Glutamatergic neuron (in vitro differentiated cells): ENCODE measurements around the gene DCAF8. TPM values are rescaled to one million over a fixed set of nuclear protein-coding genes. Genes with fewer than 3 reads are reported as not detected.

Source experiments
- DNase-seq: peaks from one replicate; pipeline ENCODE4 v3.0.0; 2022
- H3K27ac Mint-ChIP-seq: one replicate; pipeline ENCODE4 v1.8.0; 2020; ENCODE audit warnings: mild to moderate bottlenecking, mixed read lengths, inconsistent platforms; ENCODE audit not compliant: unreplicated experiment
- H3K27me3 Mint-ChIP-seq: one replicate; pipeline ENCODE4 v1.8.0; 2020; ENCODE audit warnings: mild to moderate bottlenecking, moderate library complexity, mixed read lengths, inconsistent platforms; ENCODE audit not compliant: unreplicated experiment
- H3K36me3 Mint-ChIP-seq: one replicate; pipeline ENCODE4 v1.8.0; 2020; ENCODE audit warnings: mild to moderate bottlenecking, mixed read lengths, inconsistent platforms; ENCODE audit not compliant: unreplicated experiment
- H3K4me1 Mint-ChIP-seq: one replicate; pipeline ENCODE4 v1.8.0; 2020; ENCODE audit warnings: mild to moderate bottlenecking, low read depth, mixed read lengths, inconsistent platforms; ENCODE audit not compliant: unreplicated experiment
- H3K4me3 Mint-ChIP-seq: one replicate; pipeline ENCODE4 v1.8.0; 2020; ENCODE audit warnings: mild to moderate bottlenecking, mixed read lengths, inconsistent platforms; ENCODE audit not compliant: unreplicated experiment
- H3K9me3 Mint-ChIP-seq: one replicate; pipeline ENCODE4 v1.8.0; 2020; ENCODE audit warnings: mild to moderate bottlenecking, moderate library complexity, mixed read lengths, inconsistent platforms; ENCODE audit not compliant: unreplicated experiment
- CTCF ChIP-seq: fragments of 200-600 bp; sonication (generic); IDR thresholded peaks from one replicate; pipeline ENCODE4 v1.5.0; 2021; ENCODE audit not compliant: partially characterized antibody, unreplicated experiment
- total RNA-seq: library from RNA; stranded (reverse); fragmentation: NEBNext Ultra II Directional; extraction: Animal tissue kit (Norgen Biotek cat#: 25700); gene quantifications from one replicate; pipeline ENCODE4 v1.2.1, GENCODE V29; 2021; ENCODE audit not compliant: unreplicated experiment

Gene DCAF8
- total RNA-seq, 1 donor from 2014 or later: 146 TPM

GRCh38 chr1:160166166-160166868, 96.0 kb downstream of the DCAF8 start:
- Mint-ChIP-seq H3K4me3 (no peak overlapping the region), H3K36me3 (no peaks in the 10 kb centered on the region), H3K4me1 (peaks cover 10% of the 10 kb centered on the region), H3K27me3 (peaks cover 7% of the 10 kb centered on the region), H3K27ac (no peak overlapping the region), H3K9me3 (peaks cover 4% of the 10 kb centered on the region)
- DNase-seq: no peak
- TF ChIP-seq CTCF: no peak

Other genes starting within 250 kb of the DCAF8 start
- gene PIGM, start 230.6 kb downstream of the DCAF8 start, total RNA-seq: 5.9 TPM
- not detected for gene KCNJ10, start 192.4 kb downstream of the DCAF8 start, total RNA-seq
- 2.0 TPM for gene KCNJ9, start 181.0 kb downstream of the DCAF8 start, total RNA-seq
- gene IGSF8, start 163.9 kb downstream of the DCAF8 start, total RNA-seq: 45.9 TPM
- gene ATP1A2, start 146.8 kb downstream of the DCAF8 start, total RNA-seq: not detected
- gene ATP1A4, start 110.9 kb downstream of the DCAF8 start, total RNA-seq: not detected
- gene CASQ1, start 72.0 kb downstream of the DCAF8 start, total RNA-seq: not detected
- 44.6 TPM for gene PEA15, start 57.2 kb downstream of the DCAF8 start, total RNA-seq
- 48.8 TPM for gene PEX19, start 22.6 kb upstream of the DCAF8 start, total RNA-seq
- gene COPA, start 80.7 kb upstream of the DCAF8 start, total RNA-seq: 263 TPM
- 121 TPM for gene NCSTN, start 80.8 kb upstream of the DCAF8 start, total RNA-seq
- 1,198 TPM for gene NHLH1, start 104.5 kb upstream of the DCAF8 start, total RNA-seq
- gene VANGL2, start 138.0 kb upstream of the DCAF8 start, total RNA-seq: 79.4 TPM